Measurements from ENCODE around the gene CCDC187.

Gene CCDC187

GRCh38 chr9:136204838-136205706, 98.8 kb downstream of the CCDC187 start, which contains the start of gene LHX3:
Gene LHX3, minus strand, starts transcription at chr9:136205128. Its CDS starts 116 bp downstream, at chr9:136205012.
- ATAC-seq (no peak), DNase-seq (peak; percentile 41)

GRCh38 chr9:136204145-136204805, 99.6 kb downstream of the CCDC187 start:
- no peak for ATAC-seq
- no peak for DNase-seq

- no peak for ATAC-seq
Measured at GRCh38 chr9:136203408-136204144, 100.3 kb downstream of the CCDC187 start.

GRCh38 chr9:136202454-136203407, 101.2 kb downstream of the CCDC187 start:
- ATAC-seq (no peak), DNase-seq (no peak)

More at GRCh38 chr9:136203408-136204144, 100.3 kb downstream of the CCDC187 start:
- DNase-seq, result no peak

- no peak for DNase-seq
- ATAC-seq, result no peak
Measured at GRCh38 chr9:136201609-136202453, 102.1 kb downstream of the CCDC187 start.

GRCh38 chr9:136201174-136201573, 102.7 kb downstream of the CCDC187 start:
- ATAC-seq (no peak), DNase-seq (no peak)

- DNase-seq, result no peak
- ATAC-seq, result no peak
Measured at GRCh38 chr9:136200424-136200823, 103.5 kb downstream of the CCDC187 start.

Data from stimulated activated naive CD8-positive, alpha-beta T cell treated with anti-CD3 and anti-CD28 coated beads, Interleukin-15, Interleukin-2, amounts not matched to agents 100 U/mL and 50 U/mL, for 24 hours (primary cell).